GM19463 (cell line): Measurements from ENCODE around the gene RABGAP1L.

Experiments used
- ATAC-seq: cut with Tn5 transposase; IDR thresholded peaks from one replicate; pipeline ENCODE4 v1.9.1; 2021; ENCODE audit warnings: mild to moderate bottlenecking, moderate library complexity; ENCODE audit not compliant: unreplicated experiment

RABGAP1L gene

GRCh38 chr1:174971466-174971865 is 812.1 kb downstream of the RABGAP1L start:
- ATAC-seq = no peak

- ATAC-seq = no peak
Measured at GRCh38 chr1:174971902-174972301, 812.6 kb downstream of the RABGAP1L start.

GRCh38 chr1:174974711-174975119 is 815.4 kb downstream of the RABGAP1L start:
- ATAC-seq = no peak

GRCh38 chr1:174975764-174976163 is 816.4 kb downstream of the RABGAP1L start:
- ATAC-seq = no peak

GRCh38 chr1:174976436-174977108 is 817.3 kb downstream of the RABGAP1L start:
- no peak for ATAC-seq

GRCh38 chr1:174982971-174983689 is 823.8 kb downstream of the RABGAP1L start:
- ATAC-seq = no peak

- no peak for ATAC-seq
Measured at GRCh38 chr1:174984952-174985351, 825.6 kb downstream of the RABGAP1L start.

- no peak for ATAC-seq
Measured at GRCh38 chr1:174988539-174988938, 829.2 kb downstream of the RABGAP1L start.

GRCh38 chr1:174988986-174989385 is 829.7 kb downstream of the RABGAP1L start:
- peak; percentile 57 for ATAC-seq

- no peak for ATAC-seq
Measured at GRCh38 chr1:174989536-174990220, 830.4 kb downstream of the RABGAP1L start.

GRCh38 chr1:174990382-174990999 is 831.2 kb downstream of the RABGAP1L start:
- ATAC-seq = no peak

GRCh38 chr1:174991473-174991872 is 832.2 kb downstream of the RABGAP1L start:
- ATAC-seq = no peak

GRCh38 chr1:174995121-174995520 is 835.8 kb downstream of the RABGAP1L start:
- ATAC-seq = no peak

GRCh38 chr1:174995916-174996315 is 836.6 kb downstream of the RABGAP1L start:
- no peak for ATAC-seq

GRCh38 chr1:174996476-174996875 is 837.2 kb downstream of the RABGAP1L start:
- ATAC-seq = no peak

- ATAC-seq = no peak
Measured at GRCh38 chr1:174997041-174997440, 837.7 kb downstream of the RABGAP1L start.

- ATAC-seq = no peak
Measured at GRCh38 chr1:174998569-174999215, 839.4 kb downstream of the RABGAP1L start.

GRCh38 chr1:174999216-174999935 is 840.1 kb downstream of the RABGAP1L start:
- peak; percentile 76 for ATAC-seq

GRCh38 chr1:174999936-175000696 is 840.8 kb downstream of the RABGAP1L start, which contains the start of gene CACYBP:
Gene CACYBP (plus strand): TSS chr1:174999947. CDS start chr1:175000181, 234 bp downstream.
- peak; percentile 1 for ATAC-seq
